Measurements from ENCODE around the gene ST8SIA1.
"Not testable (repeated sequence)": the region's sequence is repeated elsewhere in the genome, so short reads cannot be mapped to it uniquely, and the experiment has no call there.

Gene ST8SIA1, protein sequence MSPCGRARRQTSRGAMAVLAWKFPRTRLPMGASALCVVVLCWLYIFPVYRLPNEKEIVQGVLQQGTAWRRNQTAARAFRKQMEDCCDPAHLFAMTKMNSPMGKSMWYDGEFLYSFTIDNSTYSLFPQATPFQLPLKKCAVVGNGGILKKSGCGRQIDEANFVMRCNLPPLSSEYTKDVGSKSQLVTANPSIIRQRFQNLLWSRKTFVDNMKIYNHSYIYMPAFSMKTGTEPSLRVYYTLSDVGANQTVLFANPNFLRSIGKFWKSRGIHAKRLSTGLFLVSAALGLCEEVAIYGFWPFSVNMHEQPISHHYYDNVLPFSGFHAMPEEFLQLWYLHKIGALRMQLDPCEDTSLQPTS

DNA sequence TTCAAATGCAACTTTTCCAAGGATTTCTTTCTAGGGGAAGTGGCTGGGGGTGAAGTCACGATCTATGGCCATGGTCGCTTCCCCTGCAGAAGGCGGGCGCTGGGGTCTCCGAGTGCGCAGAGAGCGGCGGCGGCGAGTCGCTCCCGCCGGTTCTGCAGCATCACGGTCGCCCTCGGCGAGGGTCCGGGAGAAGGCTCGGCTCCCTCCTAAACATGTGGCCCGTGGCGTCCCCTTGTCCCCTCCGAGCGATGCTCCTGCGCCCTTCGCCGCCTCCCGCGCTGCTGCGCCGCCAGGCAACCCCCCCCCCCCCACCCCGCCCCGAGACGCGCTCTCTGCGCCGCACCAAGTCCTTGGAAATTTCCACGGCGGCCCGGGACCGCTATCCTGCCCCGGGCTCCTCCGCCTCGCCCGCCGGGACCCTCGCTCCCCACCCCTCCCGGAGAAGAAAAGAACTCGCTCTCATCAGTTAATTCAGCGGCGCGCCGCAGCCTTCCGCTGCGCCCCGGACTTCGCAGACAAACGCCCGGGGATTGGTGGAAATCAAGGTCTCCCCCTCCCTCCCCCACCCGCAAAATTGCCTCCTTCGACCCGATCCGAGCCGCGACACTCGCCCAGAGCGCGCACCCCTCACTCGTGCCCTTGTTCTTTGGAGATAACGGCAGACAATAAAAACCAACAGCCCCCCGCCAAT is at the start of gene ST8SIA1:
Gene ST8SIA1, minus strand, starts transcription at position 298 of the 691 bp plus-strand sequence. CDS start 475 bp downstream, outside the sequence.
- DNase-seq (ENCODE audit: low read depth): peak; percentile 61

DNA sequence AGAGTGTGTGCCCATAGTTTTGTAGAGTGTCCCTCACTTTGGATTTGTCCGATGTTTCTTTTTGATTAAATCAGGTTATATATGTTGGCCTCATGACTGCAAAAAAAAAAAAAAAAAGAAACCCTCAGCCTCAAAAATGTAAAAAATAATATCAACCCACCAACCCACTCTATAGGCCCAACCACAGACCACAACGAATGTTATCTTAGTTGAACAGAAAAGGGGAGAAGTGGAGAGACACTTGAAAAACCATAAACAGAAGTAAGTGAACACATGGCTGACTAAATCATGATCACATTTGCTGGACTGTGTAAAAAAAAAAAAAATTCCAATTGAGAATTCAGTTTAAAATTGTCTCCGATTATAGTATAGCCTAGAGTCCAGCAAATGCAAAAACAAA is 45.5 kb upstream of the ST8SIA1 start:
- DNase-seq (ENCODE audit: low read depth): no peak

DNA sequence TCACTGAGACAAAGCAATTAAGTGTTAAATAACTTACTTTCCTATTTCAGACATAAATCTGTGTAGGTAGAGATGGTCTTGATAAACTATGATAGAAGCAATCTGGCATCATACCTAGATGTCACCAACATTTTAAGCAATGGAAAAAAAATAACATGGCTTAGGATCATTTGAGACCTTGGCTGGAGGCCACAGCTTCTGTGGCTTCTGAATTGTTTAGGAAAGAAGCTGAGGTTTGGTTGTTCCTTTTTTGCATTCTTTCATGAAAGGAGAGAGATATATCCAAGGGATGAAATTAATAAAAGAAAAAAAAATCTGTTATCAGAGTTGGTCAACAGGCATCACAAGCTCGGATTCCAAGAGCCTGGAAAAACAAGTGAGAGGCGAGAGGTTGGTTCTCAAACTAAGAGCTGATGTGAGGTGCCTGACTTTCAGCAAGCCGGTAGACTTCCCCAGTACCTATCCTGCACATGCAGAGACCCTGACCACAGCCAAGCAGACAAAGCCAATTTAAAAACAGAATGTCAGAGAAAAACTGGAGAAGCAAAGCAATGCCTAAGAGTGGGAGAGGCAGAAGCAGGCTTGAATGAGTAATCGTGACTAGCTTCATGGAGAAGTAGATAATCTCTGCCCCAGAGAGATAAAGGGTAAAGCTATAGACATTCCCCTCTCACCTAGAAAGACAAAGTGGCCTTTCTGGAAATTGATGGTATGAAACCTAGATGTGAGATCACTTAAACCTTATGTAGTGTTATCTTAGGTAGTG is 43.4 kb upstream of the ST8SIA1 start:
- no peak for DNase-seq (ENCODE audit: low read depth)

DNA sequence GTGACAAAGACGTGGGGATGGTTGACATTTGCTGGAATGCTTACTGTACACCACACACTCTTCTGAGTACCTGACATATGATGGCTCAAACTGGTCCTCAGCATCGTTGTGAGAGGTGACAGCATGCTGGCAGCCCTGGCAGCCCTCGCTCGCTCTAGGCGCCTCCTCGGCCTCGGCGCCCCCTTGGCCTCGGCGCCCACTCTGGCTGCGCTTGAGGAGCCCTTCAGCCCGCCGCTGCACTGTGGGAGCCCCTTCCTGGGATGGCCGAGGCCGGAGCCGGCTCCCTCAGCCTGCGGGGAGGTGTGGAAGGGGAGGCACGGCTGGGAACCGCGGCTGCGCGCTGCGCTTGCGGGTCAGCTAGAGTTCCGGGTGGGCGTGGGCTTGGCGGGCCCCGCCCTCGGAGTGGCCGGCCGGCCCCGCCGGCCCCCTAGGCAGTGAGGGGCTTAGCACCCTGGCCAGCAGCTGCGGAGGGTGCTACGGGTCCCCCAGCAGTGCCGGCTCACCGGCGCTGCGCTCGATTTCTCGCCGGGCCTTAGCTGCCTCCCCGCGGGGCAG is 42.2 kb upstream of the ST8SIA1 start:
- not testable (repeated sequence) for DNase-seq (ENCODE audit: low read depth)

DNA sequence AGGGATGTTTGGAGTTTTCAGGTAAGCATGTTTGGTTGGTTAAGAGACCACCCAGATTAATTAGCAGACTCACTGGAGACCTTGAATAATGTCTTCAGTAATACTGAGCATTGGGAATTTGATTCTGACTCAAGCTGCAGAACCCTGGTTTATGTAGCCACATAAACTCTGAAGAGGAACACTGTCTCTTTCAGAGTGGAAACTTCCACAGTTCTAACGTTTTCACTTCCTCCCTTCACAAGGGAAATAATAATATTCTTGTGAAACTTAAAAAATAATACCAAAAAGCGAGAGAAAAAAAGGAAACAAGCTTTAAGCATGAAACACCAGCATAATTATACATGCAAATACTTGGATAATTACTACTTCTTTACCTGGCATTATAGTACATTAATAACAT is 40.0 kb upstream of the ST8SIA1 start:
- no peak for DNase-seq (ENCODE audit: low read depth)

DNA sequence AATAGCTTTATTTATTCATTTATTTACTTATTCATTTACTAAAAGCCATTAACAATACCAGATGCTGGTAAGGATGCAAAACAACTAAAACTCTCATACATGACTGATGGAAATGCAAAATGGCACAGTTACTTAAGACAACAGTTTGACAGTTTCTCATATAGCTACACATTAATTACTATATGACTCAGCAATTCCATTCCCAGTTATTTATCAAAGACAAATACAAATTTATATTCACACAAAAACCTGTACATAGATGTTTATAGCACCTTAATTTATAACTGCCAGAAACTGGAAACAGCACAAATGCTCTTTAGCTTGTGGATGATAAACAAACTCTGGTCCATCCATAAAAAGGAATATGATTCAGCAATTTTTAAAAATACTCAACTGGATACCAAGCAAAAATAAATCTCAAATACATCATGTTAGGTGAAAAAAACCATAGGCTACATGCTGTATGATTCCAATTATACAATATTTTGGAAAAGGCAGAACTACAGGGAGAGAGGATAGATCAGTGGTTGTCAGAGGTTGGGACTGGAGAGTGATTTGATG is 37.9 kb upstream of the ST8SIA1 start:
- DNase-seq (ENCODE audit: low read depth): no peak

DNA sequence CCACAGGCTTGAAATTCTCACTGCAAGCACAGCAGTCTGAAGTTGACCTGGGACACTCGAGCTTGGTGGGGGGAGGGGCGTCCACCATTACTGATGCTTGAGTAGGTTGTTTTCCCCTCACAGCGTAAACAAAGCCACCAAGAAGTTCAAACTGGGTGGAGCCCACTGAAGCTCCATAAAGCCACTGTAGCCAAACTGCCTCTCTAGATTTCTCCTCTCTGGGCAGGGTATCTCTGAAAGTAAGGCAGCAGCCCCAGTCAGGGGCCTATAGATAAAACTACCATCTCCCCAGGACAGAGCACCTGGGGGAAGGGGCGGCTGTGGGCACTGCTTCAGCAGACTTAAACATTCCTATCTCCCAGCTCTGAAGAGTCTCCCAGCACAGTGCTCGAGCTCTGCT is 31.7 kb upstream of the ST8SIA1 start:
- DNase-seq (ENCODE audit: low read depth): no peak

DNA sequence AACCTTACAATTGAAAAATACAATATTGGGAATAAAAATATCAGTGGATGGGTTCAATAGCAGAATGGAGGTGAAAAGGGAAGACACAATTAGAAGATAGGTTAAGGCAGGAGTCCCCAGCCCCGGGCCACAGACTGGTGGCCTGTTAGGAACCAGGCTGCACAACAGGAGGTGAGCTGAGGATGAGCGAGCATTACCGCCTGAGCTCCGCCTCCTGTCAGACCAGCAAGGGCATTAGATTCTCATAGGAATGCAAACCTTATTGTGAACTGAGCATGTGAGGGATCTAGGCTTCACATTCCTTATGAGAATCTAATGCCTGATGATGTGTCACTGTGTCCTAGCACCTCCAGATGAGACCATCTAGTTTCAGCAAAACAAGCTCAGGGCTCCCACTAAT is 27.3 kb upstream of the ST8SIA1 start:
- no peak for DNase-seq (ENCODE audit: low read depth)

DNA sequence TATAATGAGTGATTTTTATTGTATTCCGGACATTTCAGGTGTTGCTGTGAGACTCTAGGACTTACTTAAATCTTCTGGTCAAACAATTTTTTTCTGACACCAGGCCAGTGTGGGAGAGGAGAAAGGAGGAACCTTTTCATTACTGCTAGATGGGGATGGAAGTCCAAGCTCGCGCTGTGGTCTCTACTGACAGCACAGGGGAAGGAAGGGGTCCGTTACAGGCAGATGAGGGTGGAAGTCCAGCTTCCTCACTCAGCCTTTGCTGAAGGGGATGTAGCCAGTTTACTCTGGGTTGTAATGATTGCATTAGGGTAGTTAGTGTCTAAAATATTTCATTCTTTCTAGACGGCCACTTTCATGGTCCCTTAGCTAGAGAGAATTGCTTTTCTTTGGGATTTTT is 26.3 kb upstream of the ST8SIA1 start:
- DNase-seq (ENCODE audit: low read depth): no peak

DNA sequence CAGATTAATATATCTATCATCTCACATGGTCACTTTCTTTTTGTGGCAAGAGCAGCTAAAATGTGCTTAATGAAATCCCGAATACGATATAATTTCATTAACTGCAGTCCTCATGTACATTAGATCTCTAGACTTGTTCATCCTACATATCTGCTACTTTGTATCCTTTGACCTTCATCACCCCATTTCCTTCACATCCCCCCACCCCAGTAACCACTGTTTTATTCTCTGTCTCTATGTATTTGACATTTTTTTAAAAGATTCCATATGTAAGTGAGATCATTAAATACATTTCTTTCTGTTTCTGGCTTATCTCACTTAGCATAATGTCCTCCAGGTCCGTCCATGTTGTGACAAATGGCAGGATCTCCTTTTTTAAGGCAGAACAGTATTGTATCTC is 23.0 kb upstream of the ST8SIA1 start:
- no peak for DNase-seq (ENCODE audit: low read depth)

DNA sequence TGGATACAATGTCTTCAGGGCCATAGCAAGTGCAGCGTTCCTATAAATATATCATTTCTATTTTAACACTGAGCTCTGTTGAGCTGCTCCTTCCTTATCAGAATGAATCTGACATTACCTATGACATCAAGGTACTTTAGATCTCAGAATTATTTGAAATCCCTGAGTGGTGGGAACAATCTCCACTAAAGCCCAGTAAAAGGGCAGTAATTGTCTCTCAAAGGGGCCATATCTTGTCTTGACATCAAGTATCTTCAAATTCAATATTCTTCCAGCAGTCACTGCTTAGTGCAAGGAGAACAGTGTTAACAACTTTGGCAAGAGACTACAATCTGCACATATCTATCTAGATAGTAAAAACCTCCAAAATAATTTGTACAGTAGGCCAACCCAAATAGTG is 21.7 kb upstream of the ST8SIA1 start:
- no peak for DNase-seq (ENCODE audit: low read depth)

DNA sequence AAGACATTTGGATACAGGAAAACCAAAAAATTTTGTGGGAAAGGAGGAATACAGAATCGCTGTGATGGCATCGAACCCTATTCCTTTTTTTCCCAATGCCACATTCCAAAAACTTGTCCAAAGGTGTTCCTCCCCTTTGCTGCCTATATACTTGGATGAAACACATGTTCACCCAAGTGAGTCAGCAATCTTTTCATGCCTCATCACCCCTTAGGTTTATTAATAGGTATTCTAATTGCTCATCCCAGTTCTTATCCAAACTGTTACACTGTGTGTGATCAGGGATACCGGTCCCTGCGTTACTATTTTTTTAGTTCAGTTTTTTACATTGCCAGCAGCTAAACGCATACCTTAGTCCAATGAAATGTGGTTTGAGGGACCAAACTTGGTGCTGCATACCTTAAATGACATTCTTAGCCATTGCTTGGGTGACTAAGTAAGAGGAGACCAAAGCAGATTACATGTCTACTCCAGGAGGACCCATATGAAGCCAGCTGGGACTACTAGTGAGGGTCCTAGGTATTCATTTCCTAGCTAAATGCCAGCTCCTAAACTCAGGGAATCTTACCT is 20.6 kb upstream of the ST8SIA1 start:
- DNase-seq (ENCODE audit: low read depth): no peak

DNA sequence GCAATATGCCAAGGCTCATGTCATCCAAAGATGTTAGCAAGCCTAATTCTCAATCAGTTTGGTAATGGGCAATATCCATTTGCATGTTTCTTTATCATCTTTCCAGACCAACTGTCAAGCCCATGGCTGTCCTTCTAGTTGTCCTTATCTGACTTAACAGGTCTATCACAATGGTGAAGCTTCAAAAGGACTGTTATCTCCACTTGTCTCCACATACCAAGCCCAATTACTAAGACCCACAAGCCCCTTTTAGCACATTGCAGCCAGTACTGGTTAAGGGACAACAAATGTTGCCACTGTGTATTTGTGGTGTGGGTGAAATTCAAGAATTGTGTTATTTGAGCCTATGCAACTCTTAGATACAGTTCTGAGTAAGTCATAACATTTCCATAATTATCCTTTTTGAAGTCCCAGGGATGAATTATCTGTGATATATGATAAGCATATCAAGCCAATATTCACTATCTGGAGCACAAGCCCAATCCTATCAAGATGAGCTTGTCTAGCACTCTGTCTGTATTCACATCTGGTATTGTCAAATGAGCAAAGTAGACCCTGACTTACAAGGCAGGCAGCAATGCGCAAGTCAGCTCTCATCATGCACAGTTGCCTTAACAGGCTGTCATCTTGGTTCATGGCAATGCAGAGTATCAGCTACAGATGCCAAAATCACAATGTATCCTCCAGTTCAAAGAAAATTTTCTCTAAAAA is 19.3 kb upstream of the ST8SIA1 start:
- no peak for DNase-seq (ENCODE audit: low read depth)

DNA sequence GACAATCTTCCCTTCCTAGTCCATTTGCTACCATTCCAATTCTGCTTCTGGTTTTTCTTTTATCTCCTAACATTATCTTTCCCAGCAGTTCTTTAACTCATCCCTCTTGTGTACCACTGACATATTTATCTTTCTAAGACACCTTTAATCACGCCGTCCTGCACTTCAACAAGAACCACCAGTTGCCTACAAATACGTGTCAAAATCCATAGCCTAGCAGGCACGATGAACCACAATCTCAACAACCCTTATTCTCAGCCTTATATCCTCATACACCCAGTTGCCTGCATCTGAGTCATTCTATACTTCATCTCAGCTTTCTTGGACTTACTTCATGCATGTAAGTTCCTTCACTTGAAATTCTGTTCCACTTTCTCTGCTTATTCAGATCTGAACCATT is 16.4 kb upstream of the ST8SIA1 start:
- DNase-seq (ENCODE audit: low read depth): no peak

DNA sequence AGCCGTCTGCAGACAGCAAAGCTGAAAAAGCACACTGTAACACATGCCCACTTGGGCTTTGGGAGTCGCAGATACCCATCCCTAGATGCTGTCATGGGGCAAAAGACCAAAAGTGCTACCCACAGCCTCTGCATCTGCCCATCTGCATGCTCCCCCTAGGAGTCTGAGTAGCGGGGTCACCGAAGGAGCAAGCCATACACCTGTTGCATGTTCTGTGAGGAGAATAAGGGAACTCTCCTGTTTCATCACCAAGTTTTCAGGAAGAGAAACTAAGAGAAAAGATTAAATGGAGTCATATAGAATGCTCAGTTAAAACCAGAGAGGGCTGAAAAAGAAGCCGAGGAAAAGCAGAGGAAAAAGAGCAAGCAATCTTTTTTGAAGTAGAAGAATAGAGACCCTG is 13.7 kb upstream of the ST8SIA1 start:
- no peak for DNase-seq (ENCODE audit: low read depth)

DNA sequence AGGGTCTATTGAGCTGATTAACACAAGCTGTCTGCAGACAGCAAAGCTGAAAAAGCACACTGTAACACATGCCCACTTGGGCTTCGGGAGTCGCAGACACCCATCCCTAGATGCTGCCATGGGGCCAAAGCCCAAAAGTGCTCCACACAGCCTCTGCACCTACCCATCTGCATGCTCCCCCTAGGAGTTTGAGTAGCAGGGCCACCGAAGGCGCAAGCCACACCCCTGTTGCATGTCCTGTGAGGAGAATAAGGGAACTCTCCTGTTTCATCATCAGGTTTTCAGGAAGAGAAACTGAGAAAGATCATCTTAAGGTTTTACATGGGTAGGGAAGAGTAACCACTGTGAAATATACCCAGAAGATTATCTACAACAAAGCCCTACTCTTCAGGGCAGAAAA is 5.6 kb upstream of the ST8SIA1 start:
- no peak for DNase-seq (ENCODE audit: low read depth)

DNA sequence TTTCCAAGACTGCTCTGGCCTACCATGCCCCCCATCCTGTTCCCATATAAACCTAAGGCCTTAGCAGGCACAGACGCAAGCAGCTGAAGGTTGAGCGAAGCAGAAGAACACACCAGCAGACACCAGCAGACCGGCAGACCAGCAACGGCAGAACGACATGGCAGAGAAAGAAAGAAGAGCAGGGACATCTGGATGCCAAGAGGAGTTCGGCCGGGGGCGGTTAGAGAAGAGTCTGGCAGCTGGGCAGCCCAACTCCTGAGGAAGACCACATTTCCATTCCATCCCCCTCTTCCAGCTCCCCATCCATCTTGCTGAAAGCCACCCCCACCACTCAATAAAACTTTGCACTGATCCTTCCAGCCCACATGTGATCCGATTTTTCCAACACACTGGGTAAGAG is 5.2 kb upstream of the ST8SIA1 start:
- DNase-seq (ENCODE audit: low read depth): no peak

DNA sequence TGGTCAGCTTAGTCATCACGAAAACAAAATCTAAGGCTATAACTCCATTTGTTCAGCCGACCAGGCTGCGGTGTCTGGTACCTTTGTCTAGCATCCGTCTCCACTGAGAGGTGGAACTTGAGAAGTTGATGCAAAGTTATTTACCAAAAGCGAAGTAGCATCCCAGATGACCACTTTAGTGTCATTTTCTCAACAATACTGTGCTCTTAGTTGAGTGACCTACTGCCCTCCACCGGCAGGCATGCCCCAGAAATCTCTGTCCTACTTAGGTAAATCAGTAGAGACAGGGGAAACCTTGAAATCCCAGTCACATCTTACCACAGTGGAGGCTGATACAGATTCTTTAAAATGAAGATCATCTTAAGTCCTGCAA is 1.3 kb upstream of the ST8SIA1 start:
- no peak for DNase-seq (ENCODE audit: low read depth)

DNA sequence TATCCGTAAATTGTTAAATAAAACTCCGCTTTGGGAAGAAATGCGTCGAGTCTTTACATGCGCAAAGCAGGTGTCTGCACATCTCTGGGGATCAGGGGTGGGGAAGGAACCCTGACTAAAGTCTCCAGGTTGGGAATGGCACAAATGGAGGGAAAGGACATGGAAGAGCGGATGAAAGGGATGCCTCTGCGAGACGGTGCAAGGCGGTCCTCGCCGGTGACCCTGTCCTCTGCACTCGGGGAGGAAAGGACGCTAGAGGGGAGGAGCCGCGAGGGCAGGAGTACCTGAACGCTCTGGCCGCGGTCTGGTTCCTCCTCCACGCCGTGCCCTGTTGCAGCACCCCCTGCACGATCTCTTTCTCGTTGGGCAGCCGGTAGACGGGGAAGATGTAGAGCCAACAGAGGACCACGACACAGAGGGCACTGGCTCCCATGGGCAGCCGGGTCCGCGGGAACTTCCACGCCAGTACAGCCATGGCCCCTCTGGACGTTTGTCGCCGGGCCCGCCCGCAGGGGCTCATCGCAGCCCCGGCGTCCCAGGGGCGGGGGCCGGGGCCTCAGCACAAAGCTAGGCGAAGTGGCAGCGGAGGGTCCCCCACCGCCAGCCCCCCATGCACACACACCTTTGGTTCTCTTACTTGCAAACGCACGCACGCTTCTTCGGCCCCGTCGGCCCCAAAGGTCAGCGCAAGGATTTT is 646 bp downstream of the ST8SIA1 start:
- no peak for DNase-seq (ENCODE audit: low read depth)

DNA sequence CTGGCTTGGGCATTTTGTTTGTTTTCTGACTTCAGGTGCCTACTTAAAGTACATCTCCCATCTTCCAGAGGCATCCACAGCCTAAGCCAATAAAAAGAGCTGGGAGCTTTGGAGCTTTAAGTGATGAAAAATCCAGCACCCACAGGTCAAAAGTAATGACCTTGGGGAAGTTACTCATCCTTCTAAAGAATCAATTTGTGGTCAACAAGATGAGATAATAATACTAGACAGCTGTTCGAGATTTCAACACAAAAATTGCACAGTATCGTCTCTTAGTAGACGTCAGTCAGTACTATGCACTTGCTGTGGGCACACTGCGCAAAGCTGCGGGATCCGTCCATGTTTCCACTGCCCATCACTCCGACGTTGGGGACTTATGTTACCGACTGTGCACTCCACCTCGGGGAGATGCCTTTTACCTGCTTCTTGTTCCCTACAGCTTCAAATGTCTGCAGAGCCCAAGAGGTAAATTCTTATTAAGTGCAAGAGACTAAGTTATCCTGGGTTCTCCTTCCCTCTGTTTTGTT is 1.3 kb downstream of the ST8SIA1 start:
- no peak for DNase-seq (ENCODE audit: low read depth)

DNA sequence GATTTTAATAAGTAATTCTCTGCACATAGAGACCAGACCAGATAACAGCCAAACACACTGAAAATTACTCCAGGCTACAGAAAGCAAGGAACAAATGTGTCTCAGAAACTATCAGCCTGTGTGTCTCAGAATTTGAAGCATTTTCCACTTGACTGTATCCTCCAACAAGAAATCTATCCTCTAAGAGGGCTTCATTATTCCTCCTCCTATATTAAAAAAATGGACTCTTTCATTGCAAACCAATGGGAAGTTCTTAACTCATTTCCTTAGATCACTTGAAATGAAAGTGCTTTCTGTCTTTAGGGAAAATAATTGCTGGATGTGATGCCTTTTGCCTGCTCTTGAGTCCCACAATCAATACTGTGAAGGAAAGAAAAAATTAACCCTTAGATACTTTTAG is 2.3 kb downstream of the ST8SIA1 start:
- DNase-seq (ENCODE audit: low read depth): no peak

All from activated T-helper 1 cell treated with Interleukin-2 at 50 U/mL for 16 hours (primary cell).